HCEC 1CT (cell line): Measurements from ENCODE around the gene FBP1.
"Not testable (repeated sequence)": the region's sequence is repeated elsewhere in the genome, so short reads cannot be mapped to it uniquely, and the experiment has no call there.

Source experiments
- DNase-seq: peaks from one replicate; pipeline ENCODE4 v3.0.0-alpha.2; 2017

The FBP1 gene

GRCh38 chr9:94611638-94612068, 27.7 kb downstream of the FBP1 start:
- no peak for DNase-seq

GRCh38 chr9:94610181-94610606, 29.1 kb downstream of the FBP1 start:
- no peak for DNase-seq

GRCh38 chr9:94607423-94607691, 32.0 kb downstream of the FBP1 start:
- no peak for DNase-seq

- no peak for DNase-seq
Measured at GRCh38 chr9:94606646-94607422, 32.5 kb downstream of the FBP1 start.

GRCh38 chr9:94603259-94604160, 35.8 kb downstream of the FBP1 start:
- DNase-seq = peak; percentile 52

- no peak for DNase-seq
Measured at GRCh38 chr9:94602666-94603065, 36.7 kb downstream of the FBP1 start.

GRCh38 chr9:94600715-94601114, 38.6 kb downstream of the FBP1 start:
- no peak for DNase-seq

- DNase-seq = no peak
Measured at GRCh38 chr9:94600258-94600657, 39.1 kb downstream of the FBP1 start.

- DNase-seq = no peak
Measured at GRCh38 chr9:94599102-94599501, 40.2 kb downstream of the FBP1 start.

GRCh38 chr9:94593459-94594345, 45.6 kb downstream of the FBP1 start, which contains the start of gene FBP2:
Gene FBP2, minus strand, starts transcription at chr9:94593824. Its CDS starts 98 bp downstream, at chr9:94593726.
- DNase-seq = no peak

- not testable (repeated sequence) for DNase-seq
Measured at GRCh38 chr9:94592683-94593082, 46.6 kb downstream of the FBP1 start.

- DNase-seq = no peak
Measured at GRCh38 chr9:94591876-94592275, 47.4 kb downstream of the FBP1 start.

GRCh38 chr9:94591046-94591545, 48.2 kb downstream of the FBP1 start:
- DNase-seq = not testable (repeated sequence)

GRCh38 chr9:94588681-94589080, 50.6 kb downstream of the FBP1 start:
- DNase-seq = no peak

GRCh38 chr9:94586814-94587213, 52.5 kb downstream of the FBP1 start:
- peak; percentile 21 for DNase-seq

- no peak for DNase-seq
Measured at GRCh38 chr9:94586316-94586715, 53.0 kb downstream of the FBP1 start.

GRCh38 chr9:94584555-94584954, 54.8 kb downstream of the FBP1 start:
- DNase-seq = no peak

- no peak for DNase-seq
Measured at GRCh38 chr9:94581728-94582127, 57.6 kb downstream of the FBP1 start.

GRCh38 chr9:94577571-94577970, 61.7 kb downstream of the FBP1 start:
- DNase-seq = no peak

GRCh38 chr9:94577036-94577435, 62.3 kb downstream of the FBP1 start:
- DNase-seq = no peak

- no peak for DNase-seq
Measured at GRCh38 chr9:94576131-94576530, 63.2 kb downstream of the FBP1 start.

GRCh38 chr9:94568972-94569712, 70.2 kb downstream of the FBP1 start:
- no peak for DNase-seq
